ENCODE results near the gene ROCK1. TPM values are rescaled to one million over a fixed set of nuclear protein-coding genes. Genes with fewer than 3 reads are reported as not detected.
A peak's percentile ranks its signal among the peaks of the same experiment; 100 is the strongest.

ROCK1 gene
- total RNA-seq, 4 donors from 2014 or later, result 17.6 to 58.2 (median 24.8) TPM

GRCh38 chr18:21051620-21052019, 60.0 kb downstream of the ROCK1 start:
- peaks cover 0 to 14% (median 0%) of the 10 kb centered on the region in 3 donors for H3K36me3 ChIP-seq
- no peaks in the 10 kb centered on the region for H3K9me3 ChIP-seq
- no peaks in the 10 kb centered on the region for H3K27me3 ChIP-seq
- peak overlapping the region in 1 of 4 donors; percentile 22 for H3K27ac ChIP-seq
- H3K4me3 ChIP-seq, result no peak overlapping the region
- intact Hi-C loops (cut with DNase I), result no loop called here
- peaks cover 0 to 69% (median 23%) of the 10 kb centered on the region in 3 donors for H3K4me1 ChIP-seq
- WGBS, 2 donors, result 75 to 76% methylated on average over 3 of the region's 3 CpGs
- TF ChIP-seq CTCF (IDR thresholded peaks at IDR 0.05) (no peak), POLR2A (IDR thresholded peaks at IDR 0.05) (no peak)
- no peak for DNase-seq

DNA sequence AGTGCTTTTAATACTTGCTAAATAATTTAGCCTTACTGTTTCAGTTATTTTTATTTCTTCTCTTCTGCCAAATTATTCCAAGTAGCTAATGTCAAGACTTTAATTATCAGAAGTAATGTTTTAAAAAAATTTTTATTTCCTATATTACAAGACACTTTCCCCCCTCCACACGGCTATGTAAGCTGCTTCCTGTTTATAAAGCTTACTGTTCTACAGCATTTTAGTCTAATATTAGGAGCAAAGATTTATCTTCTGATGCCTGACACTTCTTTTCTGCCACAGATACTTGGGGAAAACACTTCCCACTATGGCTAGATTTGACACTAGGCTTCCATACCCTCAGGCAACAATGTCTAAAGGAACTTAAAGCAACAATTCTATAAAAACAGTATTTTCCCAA, 62.3 kb downstream of the ROCK1 start:
- no peak for TF ChIP-seq POLR2A (IDR thresholded peaks at IDR 0.05)
- no peak for TF ChIP-seq CTCF (IDR thresholded peaks at IDR 0.05)

GRCh38 chr18:21047126-21047525, 64.5 kb downstream of the ROCK1 start:
- H3K4me1 ChIP-seq, result peaks cover 0 to 39% (median 2%) of the 10 kb centered on the region in 3 donors
- no peak for TF ChIP-seq POLR2A (IDR thresholded peaks at IDR 0.05)
- TF ChIP-seq CTCF (IDR thresholded peaks at IDR 0.05), result no peak
- H3K27me3 ChIP-seq, result no peaks in the 10 kb centered on the region
- H3K9me3 ChIP-seq, result no peaks in the 10 kb centered on the region
- peaks cover 0 to 39% (median 0%) of the 10 kb centered on the region in 3 donors for H3K36me3 ChIP-seq
- no peak for DNase-seq
- no peak overlapping the region for H3K27ac ChIP-seq
- no peak overlapping the region for H3K4me3 ChIP-seq
- intact Hi-C loops (cut with DNase I), result no loop called here
- WGBS, 2 donors, result 82 to 91% methylated on average over 3 of the region's 3 CpGs

More for the DNA sequence above, 62.3 kb downstream of the ROCK1 start:
- 10 to 44% methylated on average over 1 of the region's 1 CpG for WGBS, 2 donors
- H3K36me3 ChIP-seq, result peaks cover 0 to 24% (median 0%) of the 10 kb centered on the region in 3 donors
- no peaks in the 10 kb centered on the region for H3K27me3 ChIP-seq
- H3K27ac ChIP-seq, result peak overlapping the region in 1 of 4 donors; percentile 43
- H3K9me3 ChIP-seq, result no peaks in the 10 kb centered on the region
- intact Hi-C loops (cut with DNase I), result no loop called here
- peaks cover 0 to 56% (median 18%) of the 10 kb centered on the region in 3 donors for H3K4me1 ChIP-seq
- no peak overlapping the region for H3K4me3 ChIP-seq
- no peak for DNase-seq

DNA sequence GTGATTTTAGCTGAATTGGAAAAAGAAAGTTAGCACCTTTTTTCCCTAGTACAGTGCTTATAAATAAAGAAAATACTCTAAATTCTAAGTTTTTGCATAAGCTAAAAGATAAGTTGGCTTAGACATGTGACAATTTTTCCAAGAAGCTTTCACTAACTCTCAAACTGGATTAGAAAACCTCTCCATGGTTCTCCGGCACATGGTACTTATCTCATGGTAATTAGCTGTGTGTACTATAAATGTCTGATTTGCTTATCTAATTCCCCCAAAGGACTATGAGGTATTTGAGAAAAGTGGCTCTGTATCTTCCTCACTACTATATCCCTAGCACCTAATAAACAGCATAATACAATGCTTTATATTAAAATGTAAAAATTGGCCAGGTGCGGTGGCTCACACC, 71.1 kb downstream of the ROCK1 start:
- H3K9me3 ChIP-seq, result no peaks in the 10 kb centered on the region
- H3K4me1 ChIP-seq, result peaks cover 0 to 7% (median 0%) of the 10 kb centered on the region in 3 donors
- H3K27me3 ChIP-seq, result no peaks in the 10 kb centered on the region
- H3K36me3 ChIP-seq, result peaks cover 0 to 80% (median 0%) of the 10 kb centered on the region in 3 donors
- WGBS, 2 donors, result 95% methylated on average over 2 of the region's 2 CpGs
- no peak overlapping the region for H3K4me3 ChIP-seq
- TF ChIP-seq POLR2A (IDR thresholded peaks at IDR 0.05) (no peak), CTCF (IDR thresholded peaks at IDR 0.05) (no peak)
- intact Hi-C loops (cut with DNase I), result no loop called here
- no peak overlapping the region for H3K27ac ChIP-seq
- no peak for DNase-seq

DNA sequence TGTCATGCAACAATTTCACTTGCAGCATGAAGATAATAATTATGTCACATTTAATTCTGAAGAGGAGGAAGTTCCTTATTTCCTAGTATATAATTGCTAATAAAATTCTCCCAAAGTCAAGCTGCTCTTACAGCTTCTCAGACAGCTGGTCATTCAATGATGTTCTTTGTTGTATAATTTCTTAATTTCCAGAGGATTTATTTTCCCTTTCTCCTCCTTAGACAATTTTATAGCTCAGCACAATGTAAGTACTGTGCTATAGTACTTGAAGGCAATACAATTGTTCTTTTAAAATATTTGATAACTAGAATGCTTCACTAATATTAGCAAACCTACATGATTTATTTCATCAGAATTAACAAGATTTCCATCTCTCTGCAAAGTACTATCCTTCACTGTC, 73.4 kb downstream of the ROCK1 start:
- Histone ChIP-seq H3K27me3 (no peaks in the 10 kb centered on the region), H3K9me3 (no peaks in the 10 kb centered on the region), H3K4me1 (peaks cover 0 to 4% (median 0%) of the 10 kb centered on the region in 3 donors), H3K27ac (no peak overlapping the region), H3K36me3 (peaks cover 0 to 73% (median 0%) of the 10 kb centered on the region in 3 donors), H3K4me3 (no peak overlapping the region)
- intact Hi-C loops (cut with DNase I), result no loop called here
- TF ChIP-seq POLR2A (IDR thresholded peaks at IDR 0.05), result no peak
- no peak for TF ChIP-seq CTCF (IDR thresholded peaks at IDR 0.05)
- no peak for DNase-seq
